HepG2 (cell line): ENCODE measurements around the gene ST3GAL4. TPM values are rescaled to one million over a fixed set of nuclear protein-coding genes. Genes with fewer than 3 reads are reported as not detected.
"Not testable (repeated sequence)": the region's sequence is repeated elsewhere in the genome, so short reads cannot be mapped to it uniquely, and the experiment has no call there.

Experiments
- ATAC-seq: fragments of 200-7000 bp; cut with Tn5 transposase; 3 replicates; pipeline ENCODE4 v1.9.1; 2020; ENCODE audit warnings: mild to moderate bottlenecking, moderate library complexity
- BruUV-seq: library from RNA; stranded (reverse); fragments of 400-500 nt; replicated peaks from 2 replicates; lab custom pipeline; 2021; lab: Mats Ljungman, UMichigan
- CTCF ChIA-PET: fragments of 300-600 bp; formaldehyde crosslinking; extraction: SDS; loops from one replicate; lab custom pipeline; 2021; ENCODE audit warnings: low total read pairs, inconsistent platforms, low intra/inter-chr PET ratio; lab: Yijun Ruan, JAX
- POLR2A ChIA-PET: fragments of 350-600 bp; sonication (Branson Sonifier 250); formaldehyde crosslinking; loops from one replicate; lab custom pipeline; 2020; ENCODE audit warnings: antibody characterized with exemption, inconsistent platforms; lab: Yijun Ruan, JAX
- DNase-seq: peaks from one replicate; pipeline ENCODE4 v3.0.0-alpha.2; 2015; ENCODE audit warnings: low spot score
- FAIRE-seq: peaks from 3 replicates; lab custom pipeline; 2011; peaks lifted over from hg19 to GRCh38; lab: Jason Lieb, UNC
- H2AFZ ChIP-seq: one replicate; pipeline ENCODE4 v1.6.1; 2011; ENCODE audit warnings: low read length, inconsistent platforms
- H3K27ac ChIP-seq: fragments of 300-600 bp; 3 replicates; pipeline ENCODE4 v1.8.0; 2011; ENCODE audit warnings: mixed run types, mild to moderate bottlenecking, mixed read lengths, low read length, inconsistent platforms; ENCODE audit not compliant: insufficient read depth; ENCODE audit errors: extremely low read length
- H3K27me3 ChIP-seq, 2 experiments: fragments of 200-600 bp in 1 of 2; 2 replicates in 1 of 2; 3 replicates in 1 of 2; pipeline versions ENCODE4 v1.6.0 to v1.8.0; 2011; ENCODE audit warnings: low read length in 2 of 2, mild to moderate bottlenecking in 2 of 2, moderate library complexity in 2 of 2, inconsistent platforms in 1 of 2; ENCODE audit not compliant: insufficient read depth in 2 of 2, control insufficient read depth in 1 of 2
- H3K36me3 ChIP-seq, 2 experiments: fragments of 200-600 bp in 1 of 2; replicated peaks in 1 of 2; 2 replicates in 1 of 2; 3 replicates in 1 of 2; pipeline versions ENCODE4 v1.5.1 to v1.8.0; 2011; ENCODE audit warnings: low read length in 2 of 2, inconsistent platforms in 1 of 2; ENCODE audit not compliant: insufficient read depth in 2 of 2, control insufficient read depth in 1 of 2
- H3K4me1 ChIP-seq: 2 replicates; pipeline ENCODE4 v1.5.1; 2012; ENCODE audit warnings: low read length, inconsistent platforms; ENCODE audit not compliant: insufficient read depth
- H3K4me2 ChIP-seq: 2 replicates; pipeline ENCODE4 v1.6.0; 2011; ENCODE audit warnings: low read depth, low read length, inconsistent platforms
- H3K4me3 ChIP-seq, 3 experiments: fragments of 200-600 bp in 1 of 3; sonication (generic), shearing (Covaris generic) in 1 of 3; replicated peaks in 1 of 3; 2 replicates each; pipeline ENCODE4 v1.5.1; 2011 to 2016; ENCODE audit warnings: low read length in 3 of 3, inconsistent platforms in 2 of 3, low read depth in 2 of 3, mild to moderate bottlenecking in 2 of 3, control low read depth in 1 of 3, mixed read lengths in 1 of 3; ENCODE audit not compliant: insufficient read depth in 1 of 3
- H3K79me2 ChIP-seq: one replicate; pipeline ENCODE4 v1.6.1; 2011; ENCODE audit warnings: low read length, inconsistent platforms; ENCODE audit not compliant: insufficient read depth
- H3K9ac ChIP-seq: 2 replicates; pipeline ENCODE4 v1.6.0; 2011; ENCODE audit warnings: mild to moderate bottlenecking, low read depth, low read length, inconsistent platforms; ENCODE audit not compliant: insufficient read depth
- H3K9me3 ChIP-seq: 2 replicates; pipeline ENCODE4 v1.5.1; 2012; ENCODE audit warnings: mild to moderate bottlenecking, low read length
- H4K20me1 ChIP-seq: 2 replicates; pipeline ENCODE4 v1.6.0; 2011; ENCODE audit warnings: inconsistent platforms, mild to moderate bottlenecking, low read length, moderate library complexity; ENCODE audit not compliant: insufficient read depth
- CREB1 ChIP-seq, 2 experiments: fragments of 450-650 bp in 1 of 2; IDR thresholded peaks; 2 replicates each; pipeline ENCODE4 v1.6.1; 2016 to 2017; ENCODE audit warnings: control low read depth in 1 of 2, mild to moderate bottlenecking in 1 of 2, missing compliant biosample characterization in 1 of 2, missing genetic modification characterization in 1 of 2
- CTCF ChIP-seq: sonication (generic); formaldehyde crosslinking; IDR thresholded peaks from 2 replicates; pipeline ENCODE4 v1.5.0; 2020; ENCODE audit warnings: mild to moderate bottlenecking, missing genetic modification reagents, moderate library complexity
- GTF2F1 ChIP-seq: fragments of 150-350 bp; IDR thresholded peaks from 2 replicates; pipeline ENCODE4 v1.6.1; 2014; ENCODE audit warnings: low read length
- MEF2D ChIP-seq: sonication (generic); formaldehyde crosslinking; IDR thresholded peaks from 2 replicates; pipeline ENCODE4 v1.5.1; 2020; ENCODE audit warnings: mild to moderate bottlenecking, missing genetic modification reagents
- MNT ChIP-seq: fragments of 450-650 bp; IDR thresholded peaks from 2 replicates; pipeline ENCODE4 v1.6.1; 2016
- NFATC3 ChIP-seq: sonication (generic); formaldehyde crosslinking; IDR thresholded peaks from 2 replicates; pipeline ENCODE4 v1.5.1; 2020; ENCODE audit warnings: mild to moderate bottlenecking, missing genetic modification reagents
- NFE2L2 ChIP-seq: fragments of 150-350 bp; IDR thresholded peaks from 2 replicates; pipeline ENCODE4 v1.6.1; 2014; ENCODE audit warnings: low read length
- PLRG1 ChIP-seq: fragments of 450-650 bp; conservative IDR thresholded peaks from 2 replicates; pipeline ENCODE4 v1.6.1; 2016
- ZMYM2 ChIP-seq: sonication (generic); formaldehyde crosslinking; IDR thresholded peaks from 2 replicates; pipeline ENCODE4 v1.8.0; 2022; ENCODE audit warnings: mild to moderate bottlenecking, missing genetic modification reagents
- ZNF556 ChIP-seq: sonication (generic); formaldehyde crosslinking; IDR thresholded peaks from 2 replicates; pipeline ENCODE4 v1.4.0; 2020; ENCODE audit warnings: mild to moderate bottlenecking, missing genetic modification reagents, borderline replicate concordance
- WGBS: methylation state at CpG from one replicate; pipeline ENCODE4 v1.1.6; 2017; ENCODE audit warnings: low lambda C conversion rate; 5-methylcytosine and 5-hydroxymethylcytosine counted together
- in situ Hi-C: cut with HindIII; loops from 2 replicates; pipeline ENCODE4 v1.10.0; 2017; ENCODE audit warnings: low pct_unique_long_range_greater_than_20kb; ENCODE audit not compliant: extremely low pct_ligation_motif_present
- intact Hi-C: fragments of 100-400 bp; cut with micrococcal nuclease; formaldehyde crosslinking; loops from one replicate; pipeline ENCODE4 v1.10.0; 2022; ENCODE audit not compliant: unreplicated experiment
- polyA plus RNA-seq, 8 experiments: library from polyadenylated mRNA; depleted of rRNA in 3 of 8; stranded (reverse) in 7 of 8; unstranded in 1 of 8; fragments of >200 nt; fragmentation: Illumina TruSeq in 4 of 8; extraction: Trizol in 4 of 8; gene quantifications; 2 replicates each; pipeline versions ENCODE4 v1.2.1 to v1.2.3, GENCODE V29; 2011 to 2016; ENCODE audit warnings: low read depth in 4 of 8, missing spikeins in 1 of 8, mixed read lengths in 1 of 8; ENCODE audit not compliant: insufficient read depth in 1 of 8
- total RNA-seq, 5 experiments: library from RNA; depleted of rRNA; stranded (reverse); fragments of >200 nt; fragmentation: Illumina TruSeq; extraction: Trizol; gene quantifications; 2 replicates each; pipeline ENCODE4 v1.2.3, GENCODE V29; 2016; ENCODE audit warnings: low read depth in 1 of 5

The ST3GAL4 gene
- total and polyA plus RNA-seq, 2 of the 13 experiments (the other 11 are each of a cell fraction or from before 2014, with no cell fraction given) = 9.1 to 13.3 TPM

GRCh38 chr11:126368336-126369119, 13.0 kb downstream of the ST3GAL4 start:
- FAIRE-seq, H3K4me2 ChIP-seq, H3K27ac ChIP-seq, H3K36me3 ChIP-seq, DNase-seq, H3K9me3 ChIP-seq, H3K4me3 ChIP-seq, H2AFZ ChIP-seq, H3K9ac ChIP-seq, H3K27me3 ChIP-seq, H4K20me1 ChIP-seq, H3K79me2 ChIP-seq, BruUV-seq, in situ Hi-C loops, CTCF ChIA-PET, intact Hi-C loops, POLR2A ChIA-PET, H3K4me1 ChIP-seq: not testable (repeated sequence)
- peak; percentile 19; the same call in 1 of the 2 replicates for TF ChIP-seq CTCF (CRISPR knock-in tag)
- 94% methylated on average over 8 of the region's 11 CpGs for WGBS
- ATAC-seq = peak; percentile 25; the same call in 1 of the 3 replicates

GRCh38 chr11:126370016-126370415, 14.5 kb downstream of the ST3GAL4 start:
- TF ChIP-seq ZMYM2 (CRISPR knock-in tag) = no peak
- TF ChIP-seq MEF2D = no peak
- no peak for TF ChIP-seq NFE2L2
- TF ChIP-seq MNT = no peak
- TF ChIP-seq ZNF556 = no peak
- TF ChIP-seq NFATC3 (CRISPR knock-in tag) = no peak
- no peak for TF ChIP-seq CREB1 (IDR thresholded peaks at IDR 0.05)
- TF ChIP-seq CREB1 (CRISPR knock-in tag; IDR thresholded peaks at IDR 0.05) = no peak
- TF ChIP-seq GTF2F1 = no peak
- TF ChIP-seq PLRG1 = no peak
- ChIA-PET POLR2A (no interaction called here), CTCF (no interaction called here)
- Histone ChIP-seq H3K4me3 (no peak overlapping the region), H3K36me3 (no peaks in the 10 kb centered on the region), H3K9me3 (no peaks in the 10 kb centered on the region), H4K20me1 (no peaks in the 10 kb centered on the region), H3K27me3 (no peaks in the 10 kb centered on the region), H3K4me2 (no peak overlapping the region), H3K4me1 (no peaks in the 10 kb centered on the region), H3K9ac (no peak overlapping the region), H3K27ac (no peak overlapping the region), H2AFZ (no peak overlapping the region), H3K79me2 (peaks cover 4% of the 10 kb centered on the region)
- DNase-seq = no peak
- FAIRE-seq = no peak
- no TSS peak for BruUV-seq
- no peak for ATAC-seq
- in situ Hi-C loops = no loop called here
- WGBS = 91% methylated on average over 3 of the region's 3 CpGs
- intact Hi-C loops = no loop called here
